ENCODE measurements around the gene ACADVL. TPM values are rescaled to one million over a fixed set of nuclear protein-coding genes. Genes with fewer than 3 reads are reported as not detected.
A peak's percentile ranks its signal among the peaks of the same experiment; 100 is the strongest.

ACADVL gene
- total RNA-seq, 6 donors from 2014 or later, result 377 to 1,449 (median 553) TPM

GRCh38 chr17:7204336-7204735 lies 15.4 kb upstream of the ACADVL start:
- no peaks in the 10 kb centered on the region for H3K27me3 ChIP-seq
- DNase-seq (no peak), ATAC-seq (ENCODE audit: low FRiP score in 2 of 2) (peak in 1 of 2 donors; percentile 5)
- peaks cover 10 to 18% (median 13%) of the 10 kb centered on the region in 4 donors for H3K4me1 ChIP-seq
- peaks cover 3 to 34% (median 16%) of the 10 kb centered on the region in 4 donors for H3K36me3 ChIP-seq
- H3K4me3 ChIP-seq, result peak overlapping the region in 3 of 4 donors; percentile 45 to 52 (median 50)
- H3K9me3 ChIP-seq, result no peaks in the 10 kb centered on the region
- H3K27ac ChIP-seq, result peak overlapping the region in 3 of 4 donors; percentile 35 to 67 (median 50)
- 79 to 84% methylated on average over 15 of the region's 15 CpGs for WGBS, 2 donors
- TF ChIP-seq CTCF (IDR thresholded peaks at IDR 0.05) (no peak), EP300 (IDR thresholded peaks at IDR 0.05) (no peak), POLR2A (IDR thresholded peaks at IDR 0.05) (no peak), POLR2AphosphoS5 (IDR thresholded peaks at IDR 0.05) (no peak)

GRCh38 chr17:7204828-7205461 lies 14.8 kb upstream of the ACADVL start:
- H3K9me3 ChIP-seq, result no peaks in the 10 kb centered on the region
- no peaks in the 10 kb centered on the region for H3K27me3 ChIP-seq
- peak in 1 of 2 donors; percentile 48 for TF ChIP-seq POLR2AphosphoS5 (IDR thresholded peaks at IDR 0.05)
- TF ChIP-seq POLR2A (IDR thresholded peaks at IDR 0.05), result peak in 1 of 4 donors; percentile 31
- no peak for TF ChIP-seq EP300 (IDR thresholded peaks at IDR 0.05)
- TF ChIP-seq CTCF (IDR thresholded peaks at IDR 0.05), result no peak
- peak; percentile 87 to 96 for DNase-seq
- H3K27ac ChIP-seq, result peak overlapping the region; percentile 2 to 67 (median 42)
- H3K4me3 ChIP-seq, result peak overlapping the region; percentile 19 to 52 (median 48)
- H3K36me3 ChIP-seq, result peaks cover 3 to 30% (median 16%) of the 10 kb centered on the region in 4 donors
- peaks cover 10 to 18% (median 13%) of the 10 kb centered on the region in 4 donors for H3K4me1 ChIP-seq
- ATAC-seq (ENCODE audit: low FRiP score in 2 of 2), result peak; percentile 90 to 93
- 0 to 2% methylated on average over 12 to 31 of the region's 34 CpGs for WGBS, 2 donors

- no peak for ATAC-seq (ENCODE audit: low FRiP score in 2 of 2)
- H3K27me3 ChIP-seq, result no peaks in the 10 kb centered on the region
- no peak for DNase-seq
- no peak for TF ChIP-seq EP300 (IDR thresholded peaks at IDR 0.05)
- TF ChIP-seq POLR2AphosphoS5 (IDR thresholded peaks at IDR 0.05), result no peak
- TF ChIP-seq POLR2A (IDR thresholded peaks at IDR 0.05), result no peak
- no peak for TF ChIP-seq CTCF (IDR thresholded peaks at IDR 0.05)
- WGBS, 2 donors, result 50 to 69% methylated on average over 14 to 15 of the region's 15 CpGs
- no peaks in the 10 kb centered on the region for H3K9me3 ChIP-seq
- peaks cover 10 to 18% (median 13%) of the 10 kb centered on the region in 4 donors for H3K4me1 ChIP-seq
- peak overlapping the region in 3 of 4 donors; percentile 45 to 52 (median 50) for H3K4me3 ChIP-seq
- H3K36me3 ChIP-seq, result peaks cover 3 to 30% (median 16%) of the 10 kb centered on the region in 4 donors
- H3K27ac ChIP-seq, result peak overlapping the region in 3 of 4 donors; percentile 35 to 67 (median 50)
Measured at GRCh38 chr17:7205561-7205960, 14.2 kb upstream of the ACADVL start.

- Histone ChIP-seq H3K27ac (no peak overlapping the region), H3K9me3 (no peaks in the 10 kb centered on the region), H3K4me1 (peaks cover 10 to 18% (median 13%) of the 10 kb centered on the region in 4 donors), H3K4me3 (no peak overlapping the region), H3K27me3 (no peaks in the 10 kb centered on the region), H3K36me3 (peaks cover 3 to 15% (median 11%) of the 10 kb centered on the region in 4 donors)
- ATAC-seq (ENCODE audit: low FRiP score in 2 of 2) (no peak), DNase-seq (no peak)
- 87 to 89% methylated on average over 23 to 24 of the region's 24 CpGs for WGBS, 2 donors
- no peak for TF ChIP-seq CTCF (IDR thresholded peaks at IDR 0.05)
- TF ChIP-seq POLR2A (IDR thresholded peaks at IDR 0.05), result no peak
- TF ChIP-seq POLR2AphosphoS5 (IDR thresholded peaks at IDR 0.05), result no peak
- no peak for TF ChIP-seq EP300 (IDR thresholded peaks at IDR 0.05)
Measured at GRCh38 chr17:7207120-7208001, 12.4 kb upstream of the ACADVL start.

Measured in upper lobe of left lung (tissue), 6 donors.